Stimulated activated CD4-positive, alpha-beta T cell treated with anti-CD3 and anti-CD28 coated beads, Interleukin-12 subunit alpha, Interleukin-12 subunit beta, amount 100 ng/mL, for 48 hours (primary cell): ENCODE measurements around the gene FGD3.

Source experiments
- DNase-seq, 3 donors: peaks; one replicate each; pipeline ENCODE4 v3.0.0-alpha.2; 2020; ENCODE audit warnings: low read depth in 2 of 3, low spot score in 1 of 3

The FGD3 gene

GRCh38 chr9:92954049-92954861 is 6.9 kb downstream of the FGD3 start:
- DNase-seq: peak; percentile 66 to 75 (median 69)

- DNase-seq: no peak
Observed at GRCh38 chr9:92954886-92955285, 7.6 kb downstream of the FGD3 start.

- DNase-seq: no peak
Observed at GRCh38 chr9:92960561-92961290, 13.4 kb downstream of the FGD3 start.

DNA sequence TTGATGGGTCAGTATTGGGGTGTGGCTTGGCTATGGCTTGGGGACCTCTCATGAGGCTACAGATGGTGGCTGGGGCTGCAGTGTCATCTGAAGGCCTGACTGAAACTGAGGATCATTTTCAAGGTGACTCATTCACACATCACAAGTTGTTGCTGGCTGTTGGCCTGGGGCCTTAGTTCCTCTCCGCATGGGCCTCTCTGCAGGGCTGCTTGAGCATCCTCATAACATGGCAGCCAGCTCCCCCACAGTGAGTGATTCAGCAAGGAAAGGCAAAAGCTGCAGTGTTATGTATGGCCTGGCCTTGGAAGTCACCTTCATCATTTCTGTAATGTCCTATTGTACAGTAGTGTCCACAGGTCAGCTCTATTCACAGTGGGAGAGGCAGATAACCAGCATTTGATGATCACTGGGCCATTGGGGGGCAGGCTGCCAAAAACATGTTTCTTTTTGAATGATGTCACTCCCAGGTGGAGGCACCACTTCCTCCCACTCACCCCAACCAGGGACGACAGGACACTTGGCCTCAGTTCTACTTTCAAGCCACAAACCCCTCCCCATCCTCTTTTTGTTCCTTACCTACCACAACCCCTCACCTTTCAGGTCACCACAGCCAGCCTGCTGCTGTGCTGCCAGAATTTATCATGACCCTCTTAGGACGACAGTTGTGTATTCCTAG is 14.4 kb downstream of the FGD3 start:
- DNase-seq: peak in 1 of 3 donors; percentile 56

GRCh38 chr9:92962303-92962649 is 15.0 kb downstream of the FGD3 start:
- no peak for DNase-seq

- DNase-seq: no peak
Observed at GRCh38 chr9:92962846-92963245, 15.5 kb downstream of the FGD3 start.

- peak in 2 of 3 donors; percentile 45 to 52 for DNase-seq
Observed at GRCh38 chr9:92963831-92964606, 16.7 kb downstream of the FGD3 start.

DNA sequence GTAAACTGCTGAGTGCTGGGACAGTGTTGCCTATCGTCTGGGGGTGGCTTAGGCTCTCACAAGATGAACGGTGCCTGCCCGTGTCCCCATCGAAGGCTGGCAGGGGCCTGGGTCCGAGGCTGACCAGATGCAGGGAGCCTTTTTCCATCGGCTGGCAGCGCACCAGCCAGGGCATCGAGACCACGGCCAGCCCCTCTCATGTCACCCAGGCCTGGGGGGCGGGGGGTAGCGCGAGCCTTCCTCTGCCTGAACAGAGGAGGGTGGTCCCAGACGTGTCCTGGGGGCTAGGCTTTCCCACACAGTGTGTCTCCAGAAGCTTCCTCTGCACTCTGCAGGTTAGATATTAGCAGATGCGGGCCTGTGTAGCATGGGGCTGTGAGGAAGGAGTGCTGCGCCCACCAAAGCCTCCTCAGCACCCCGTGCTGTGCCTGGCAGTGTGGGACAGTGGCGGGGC is 17.3 kb downstream of the FGD3 start:
- DNase-seq: no peak

DNA sequence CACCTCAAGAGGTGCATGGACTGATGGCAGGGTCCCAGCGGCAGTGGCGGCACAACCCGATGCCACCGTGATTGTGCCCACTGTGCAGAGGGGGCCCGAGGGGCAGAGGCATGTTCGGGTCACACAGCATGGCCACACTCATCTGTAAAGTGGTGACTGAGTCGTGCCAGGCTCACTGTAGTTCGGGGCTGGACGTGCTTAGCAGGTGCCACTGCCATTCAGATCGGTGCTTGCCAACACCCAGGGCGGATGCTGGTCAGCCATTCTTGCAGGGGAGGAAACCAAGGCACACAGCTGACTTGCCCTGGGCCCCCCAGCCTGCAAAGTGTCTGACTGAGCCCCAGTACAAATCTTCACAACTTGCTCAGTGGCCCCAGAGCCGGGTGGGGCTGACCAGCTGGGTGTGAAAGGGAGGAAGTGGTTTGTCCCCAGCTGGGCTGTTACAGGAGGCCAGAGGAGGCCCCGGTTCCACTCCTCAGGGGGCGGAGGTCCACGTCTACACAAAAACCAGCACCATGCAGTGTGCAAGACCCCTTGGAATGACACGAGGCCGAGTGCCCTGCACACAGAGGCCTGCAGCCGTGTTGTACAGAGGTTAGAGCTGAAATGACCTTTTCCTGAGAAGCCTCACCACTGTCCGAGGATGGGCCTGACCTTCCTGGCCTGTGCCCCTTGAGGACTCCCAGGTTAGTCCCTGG is 17.9 kb downstream of the FGD3 start:
- no peak for DNase-seq

DNA sequence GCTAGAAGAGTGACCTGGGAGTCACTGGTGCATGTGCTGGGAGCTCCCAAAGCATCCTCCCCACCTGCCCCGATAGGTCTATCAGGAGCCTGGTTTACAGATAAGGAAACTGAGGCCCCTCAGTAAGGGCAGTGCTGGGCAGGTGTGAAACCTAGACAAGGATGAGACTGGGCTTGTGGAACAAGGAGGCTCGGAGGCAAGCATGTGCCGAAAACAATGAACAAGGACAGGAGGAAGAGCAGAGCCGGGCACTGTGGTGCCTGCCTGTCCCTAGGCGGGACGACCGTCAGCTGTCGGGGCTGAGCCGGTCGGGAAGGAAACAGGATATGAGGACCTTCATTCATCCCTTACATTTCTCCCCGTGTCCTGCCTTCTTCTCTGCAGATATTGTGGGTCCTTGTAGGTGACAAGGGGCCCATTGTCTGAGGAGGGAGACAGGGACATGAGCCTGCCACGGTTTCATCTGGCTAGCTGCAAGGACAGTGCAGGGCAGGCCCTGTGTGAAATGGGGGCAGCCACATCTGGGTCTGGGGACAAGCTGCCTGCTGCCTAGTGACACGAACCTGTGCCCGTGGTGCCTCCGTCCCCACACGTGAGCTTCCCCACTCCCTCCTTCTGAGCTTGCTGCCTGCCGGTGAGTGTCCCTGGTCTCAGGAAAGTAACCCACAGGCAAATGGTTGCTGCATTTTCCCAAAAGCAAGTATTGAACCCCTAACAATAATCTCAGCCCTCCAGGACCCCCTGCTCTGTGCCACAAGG is 18.6 kb downstream of the FGD3 start:
- DNase-seq: no peak

- no peak for DNase-seq
Observed at GRCh38 chr9:92966518-92966800, 19.1 kb downstream of the FGD3 start.

GRCh38 chr9:92968081-92968480 is 20.8 kb downstream of the FGD3 start:
- DNase-seq: no peak

DNA sequence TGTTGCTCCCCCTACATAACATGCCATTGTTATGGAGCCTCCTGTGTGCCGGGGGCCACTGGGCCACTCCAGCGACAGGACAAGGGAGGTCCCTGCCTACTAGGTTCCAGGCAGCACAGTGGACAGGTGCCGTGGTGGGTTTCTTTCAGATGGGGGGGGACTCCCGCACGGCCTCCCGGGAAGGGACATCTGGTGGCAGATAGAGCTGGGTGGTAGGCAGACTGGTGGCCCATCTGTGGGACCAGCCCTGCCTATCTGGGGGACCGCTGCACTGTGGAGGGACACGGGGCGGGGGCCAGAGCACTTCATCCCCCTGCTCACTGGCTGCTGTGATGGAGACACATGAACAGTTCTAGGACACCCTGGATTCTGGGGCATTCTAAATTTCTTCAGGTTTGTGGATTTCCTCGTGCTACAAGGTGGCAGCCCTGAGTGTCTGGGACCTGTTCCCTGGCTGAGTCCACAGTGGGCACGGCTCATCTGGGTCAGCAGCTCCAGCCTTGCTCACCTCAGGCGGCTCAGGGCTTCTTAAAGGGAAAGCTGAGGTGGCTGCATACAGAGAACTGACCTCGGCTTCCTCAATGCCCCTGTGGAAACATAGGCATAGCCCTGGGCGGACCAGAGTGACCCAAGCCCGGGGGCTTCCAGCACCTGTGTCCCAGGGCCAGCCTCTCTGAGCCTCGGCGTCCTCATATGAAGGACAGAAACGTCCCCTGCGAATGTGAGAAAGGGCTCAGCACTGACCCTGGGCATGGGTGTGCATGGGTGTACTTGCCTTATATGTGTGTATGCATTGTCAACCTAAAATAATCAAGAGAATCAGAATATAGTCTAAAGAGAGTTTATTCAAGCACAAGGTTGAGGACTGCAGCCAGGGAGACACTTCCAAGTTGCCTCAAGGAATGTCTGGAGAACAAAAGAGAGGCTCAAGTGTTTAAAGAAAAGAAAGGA is 22.5 kb downstream of the FGD3 start:
- no peak for DNase-seq

DNA sequence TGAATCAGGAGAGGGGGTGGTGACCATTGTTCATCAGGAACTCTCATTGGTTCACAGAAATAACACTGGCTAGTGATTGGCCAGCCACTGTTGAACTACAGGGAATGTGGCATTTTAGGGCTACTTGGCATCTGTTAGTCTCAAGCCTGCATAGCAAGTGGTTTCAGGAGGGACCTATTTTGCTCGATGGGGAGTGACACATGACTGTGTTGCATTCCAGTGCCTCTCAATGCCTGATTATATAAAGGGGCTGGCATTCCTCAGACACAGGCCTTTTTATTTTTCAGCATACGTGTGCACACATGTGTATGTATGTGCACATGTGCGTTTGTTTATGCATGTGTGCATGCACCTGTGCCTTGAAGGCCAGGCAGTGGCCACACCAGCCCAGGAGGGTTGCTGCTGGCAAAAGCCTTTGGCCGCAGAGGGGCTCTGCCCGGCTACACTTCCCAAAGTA is 23.2 kb downstream of the FGD3 start:
- no peak for DNase-seq

DNA sequence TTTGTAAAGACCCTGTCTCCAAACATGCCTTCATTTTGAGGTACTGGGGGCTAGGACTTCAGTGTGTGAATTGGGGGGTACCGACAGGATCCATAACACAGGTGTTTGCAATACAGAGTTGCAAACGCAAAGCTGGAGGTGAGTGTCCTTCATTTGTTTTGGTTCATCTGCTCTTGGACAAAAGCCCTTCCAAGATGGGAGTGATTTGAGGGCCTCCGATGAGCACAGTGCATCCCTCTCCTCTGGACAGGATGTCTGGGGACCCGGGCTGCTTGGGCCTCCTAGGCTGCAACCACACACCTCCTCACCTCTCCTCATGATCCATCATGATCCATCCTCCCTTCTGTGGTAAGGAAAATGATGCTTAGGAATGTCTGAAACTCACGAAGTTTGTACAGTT is 23.8 kb downstream of the FGD3 start:
- DNase-seq: no peak

- DNase-seq: no peak
Observed at GRCh38 chr9:92971776-92972175, 24.5 kb downstream of the FGD3 start.

DNA sequence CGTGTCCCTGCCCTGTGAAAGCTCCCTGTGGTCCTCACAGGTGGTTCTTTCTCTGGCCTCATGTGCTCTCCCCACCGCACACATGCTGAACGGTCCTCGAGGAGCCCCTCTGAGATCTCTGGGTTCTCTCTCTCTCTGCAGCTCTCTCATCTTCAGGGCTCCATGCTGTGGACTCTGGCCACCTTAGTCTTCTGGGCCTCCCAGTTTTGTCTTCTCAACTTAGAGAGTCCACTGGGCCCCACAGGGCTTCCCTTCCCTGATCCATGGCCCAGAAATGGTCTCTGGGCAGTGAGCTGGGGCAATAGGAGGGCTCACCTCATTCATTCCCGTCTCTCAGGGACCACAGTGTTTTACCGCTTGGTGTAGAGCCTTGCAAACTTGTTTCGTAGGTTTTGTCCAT is 26.4 kb downstream of the FGD3 start:
- no peak for DNase-seq

DNA sequence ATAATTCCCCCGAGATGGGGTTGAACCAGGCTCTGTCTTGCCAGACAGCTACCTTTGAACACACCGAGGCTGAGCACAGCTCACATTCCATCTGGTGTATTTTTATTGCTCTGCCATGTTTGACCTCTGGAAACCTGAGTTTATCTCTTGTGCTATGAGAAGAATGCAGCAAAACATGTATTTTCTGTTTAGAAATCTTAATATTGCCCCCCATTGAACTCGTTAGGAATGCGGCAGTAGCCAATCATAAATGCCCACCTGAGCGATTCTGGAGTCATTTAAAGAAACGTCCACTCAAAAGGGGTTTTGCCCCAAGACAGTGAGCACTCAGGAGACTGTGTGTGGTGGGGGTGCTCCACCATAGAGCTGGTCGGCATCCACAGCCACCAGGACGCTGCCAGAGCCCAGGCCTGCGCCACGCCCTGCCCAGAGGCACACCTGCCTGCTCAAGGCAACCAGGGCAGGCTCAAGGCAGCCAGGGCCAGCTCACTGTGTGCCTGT is 26.9 kb downstream of the FGD3 start:
- no peak for DNase-seq
